ENCODE measurements around the gene CARS2. TPM values are rescaled to one million over a fixed set of nuclear protein-coding genes. Genes with fewer than 3 reads are reported as not detected.
A peak's percentile ranks its signal among the peaks of the same experiment; 100 is the strongest.
"Not testable (repeated sequence)": the region's sequence is repeated elsewhere in the genome, so short reads cannot be mapped to it uniquely, and the experiment has no call there.

The CARS2 gene
- total RNA-seq, 1 donor from 2014 or later: 41.7 TPM

- no peak for DNase-seq (ENCODE audit: low read depth in 2 of 2)
Observed at GRCh38 chr13:110638814-110639806, 66.8 kb downstream of the CARS2 start.

DNA sequence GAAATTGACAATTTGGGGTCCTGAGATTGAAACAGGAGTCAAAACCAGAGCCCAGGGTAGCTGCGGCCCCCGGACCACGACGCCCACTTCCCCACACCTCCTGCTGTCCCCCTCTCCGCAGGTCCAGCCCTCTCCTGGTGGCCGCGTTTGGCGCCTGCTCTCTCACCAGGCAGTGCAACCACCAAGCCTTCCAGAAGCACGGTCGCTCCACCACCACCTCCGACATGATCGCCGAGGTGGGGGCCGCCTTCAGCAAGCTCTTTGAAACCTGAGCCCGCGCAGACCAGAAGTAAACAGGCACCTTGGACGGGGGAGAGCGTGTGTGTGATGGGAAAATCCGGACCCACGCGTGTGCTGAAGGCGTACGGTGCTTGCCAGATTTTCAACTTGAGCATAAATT is 67.7 kb downstream of the CARS2 start:
- no peak for DNase-seq (ENCODE audit: low read depth in 2 of 2)

GRCh38 chr13:110637747-110638146 is 68.2 kb downstream of the CARS2 start:
- DNase-seq (ENCODE audit: low read depth in 2 of 2): no peak

- DNase-seq (ENCODE audit: low read depth in 2 of 2): no peak
Observed at GRCh38 chr13:110637275-110637674, 68.6 kb downstream of the CARS2 start.

GRCh38 chr13:110636701-110637201 is 69.2 kb downstream of the CARS2 start:
- DNase-seq (ENCODE audit: low read depth in 2 of 2): no peak

DNA sequence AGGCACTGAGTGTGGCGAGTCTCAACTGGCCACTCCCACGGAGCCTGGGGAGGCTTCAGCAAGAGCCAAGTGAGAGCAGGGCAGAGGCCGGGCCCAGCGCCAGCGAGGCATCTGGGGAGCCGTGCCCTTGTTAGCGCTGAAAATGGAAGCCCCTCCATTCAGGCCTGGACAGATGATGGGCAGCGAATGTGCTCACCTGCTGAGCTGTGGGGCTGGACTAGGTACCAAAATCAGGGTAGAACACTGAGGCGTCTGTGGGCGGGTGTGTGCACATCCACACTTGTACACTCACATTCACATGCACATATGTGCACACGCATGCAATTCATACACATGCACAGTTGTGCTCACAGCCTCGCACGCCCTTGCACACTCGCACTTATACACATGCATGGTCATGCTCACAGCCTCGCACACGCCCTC is 69.9 kb downstream of the CARS2 start:
- DNase-seq (ENCODE audit: low read depth in 2 of 2): no peak

DNA sequence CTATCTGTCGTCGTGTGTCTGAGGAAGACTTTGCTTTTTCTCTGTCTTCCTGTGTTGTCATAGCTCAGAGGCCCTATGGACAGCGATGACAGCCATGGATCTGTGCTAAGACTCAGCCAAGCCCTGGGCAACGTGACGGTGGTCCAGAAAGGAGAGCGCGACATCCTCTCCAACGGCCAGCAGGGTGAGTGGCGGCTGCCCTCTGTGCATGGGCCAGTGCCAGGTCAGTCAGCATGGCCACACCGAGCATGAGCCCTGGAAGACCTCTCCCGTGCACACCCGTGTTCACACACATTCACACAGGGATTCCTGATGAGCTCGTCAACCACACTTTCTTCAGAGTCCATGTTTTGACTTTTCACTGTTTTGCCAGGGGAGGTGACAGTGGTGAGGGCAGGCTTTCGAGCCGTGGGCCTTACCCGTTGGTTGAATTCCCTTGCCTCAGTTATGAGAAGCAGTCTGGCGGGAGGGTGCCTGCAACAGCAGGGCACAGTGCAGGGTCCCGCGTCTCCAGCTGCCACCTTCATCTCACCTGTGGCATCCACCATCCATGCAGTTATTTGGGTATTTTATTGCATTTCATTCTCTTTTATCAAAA is 70.4 kb downstream of the CARS2 start:
- no peak for DNase-seq (ENCODE audit: low read depth in 2 of 2)

GRCh38 chr13:110634558-110634957 is 71.4 kb downstream of the CARS2 start:
- no peak for DNase-seq (ENCODE audit: low read depth in 2 of 2)

GRCh38 chr13:110633776-110634175 is 72.1 kb downstream of the CARS2 start:
- peak in 1 of 2 donors; percentile 50 for DNase-seq (ENCODE audit: low read depth in 2 of 2)

DNA sequence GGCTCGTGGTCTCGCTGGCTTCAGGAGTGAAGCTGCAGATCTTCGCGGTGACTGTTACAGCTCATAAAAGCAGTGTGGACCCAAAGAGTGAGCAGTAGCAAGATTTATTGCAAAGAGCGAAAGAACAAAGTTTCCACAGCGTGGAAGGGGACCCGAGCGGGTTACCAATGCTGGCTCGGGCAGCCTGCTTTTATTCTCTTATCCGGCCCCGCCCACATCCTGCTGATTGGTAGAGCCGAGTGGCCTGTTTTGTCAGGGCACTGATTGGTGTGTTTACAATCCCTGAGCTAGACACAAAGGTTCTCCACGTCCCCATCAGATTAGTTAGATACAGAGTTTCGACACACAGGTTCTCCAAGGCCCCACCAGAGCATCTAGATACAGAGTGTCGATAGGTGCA is 73.7 kb downstream of the CARS2 start:
- DNase-seq (ENCODE audit: low read depth in 2 of 2): not testable (repeated sequence)

GRCh38 chr13:110630566-110631119 is 75.3 kb downstream of the CARS2 start:
- DNase-seq (ENCODE audit: low read depth in 2 of 2): no peak

DNA sequence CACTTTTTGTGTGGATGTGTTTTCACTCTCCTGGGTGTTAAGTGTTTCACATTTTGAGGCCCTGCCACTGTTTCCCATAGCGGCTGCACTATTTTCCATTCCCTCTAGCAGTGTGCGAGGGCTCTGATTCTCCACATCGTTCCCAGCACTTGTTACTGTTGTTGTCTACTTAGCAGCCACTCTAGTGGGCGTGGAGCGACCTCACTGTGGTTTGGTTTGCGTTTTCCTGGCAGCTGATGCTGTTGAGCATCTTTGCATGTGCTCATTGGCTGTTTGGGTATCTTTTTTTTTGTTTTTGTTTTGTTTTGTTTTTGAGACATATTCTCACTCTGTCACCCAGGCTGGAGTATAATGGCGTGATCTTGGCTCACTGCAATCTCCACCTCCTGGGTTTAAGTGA is 76.2 kb downstream of the CARS2 start:
- DNase-seq (ENCODE audit: low read depth in 2 of 2): no peak

- DNase-seq (ENCODE audit: low read depth in 2 of 2): peak in 1 of 2 donors; percentile 79
Observed at GRCh38 chr13:110628952-110629701, 76.8 kb downstream of the CARS2 start.

GRCh38 chr13:110628477-110628793 is 77.5 kb downstream of the CARS2 start:
- DNase-seq (ENCODE audit: low read depth in 2 of 2): peak in 1 of 2 donors; percentile 69

DNA sequence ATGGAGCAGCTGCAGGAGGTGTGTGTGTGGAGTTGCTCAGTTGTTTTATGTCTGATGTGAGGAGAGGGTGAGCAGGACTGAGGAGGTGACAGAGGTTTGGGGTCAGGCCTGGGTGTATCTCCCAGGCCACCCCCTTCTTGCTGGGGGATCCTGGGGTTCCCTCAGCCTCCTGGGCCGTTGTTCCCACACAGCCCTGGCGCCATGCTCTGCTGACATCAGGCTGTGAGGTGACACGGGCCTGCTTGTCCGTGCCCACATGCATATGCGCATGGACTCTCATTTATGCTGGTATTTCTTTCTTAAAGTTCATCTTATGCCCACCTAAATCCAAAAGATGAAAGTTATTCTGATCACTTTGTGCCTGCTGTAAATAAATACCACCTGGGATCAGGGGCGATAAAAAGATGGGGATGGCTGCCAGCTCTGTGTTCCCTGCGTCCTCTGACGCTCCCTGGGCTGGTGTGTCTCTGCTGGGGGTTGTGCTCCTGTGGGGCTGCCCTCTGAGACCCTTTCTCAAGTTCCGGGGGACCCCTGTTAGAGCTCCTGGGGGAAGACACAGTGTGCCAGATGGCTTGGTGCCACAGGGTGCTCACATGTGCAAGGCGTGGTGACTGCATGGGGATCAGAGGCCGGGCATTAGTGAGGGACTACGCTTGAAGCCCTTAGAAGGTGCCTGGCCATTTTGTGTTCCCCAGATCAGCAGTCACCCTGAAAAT is 78.0 kb downstream of the CARS2 start:
- no peak for DNase-seq (ENCODE audit: low read depth in 2 of 2)

DNA sequence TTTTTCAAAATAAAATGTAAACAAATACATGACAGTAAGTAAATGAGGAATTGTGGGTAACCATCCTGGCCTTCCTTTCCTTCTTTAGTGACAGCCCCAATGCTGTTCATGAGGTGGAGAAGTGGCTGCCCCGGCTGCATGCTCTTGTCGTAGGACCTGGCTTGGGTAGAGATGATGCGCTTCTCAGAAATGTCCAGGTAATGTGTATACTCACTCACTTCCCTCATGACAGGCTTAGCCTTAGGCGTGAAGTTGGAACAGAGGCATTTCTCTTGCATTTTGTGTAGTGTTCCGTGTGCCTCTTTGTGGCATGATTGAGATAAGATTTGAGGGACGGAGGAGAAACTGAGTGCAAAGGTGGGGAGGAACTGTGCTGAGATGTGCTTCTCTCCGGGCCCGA is 78.6 kb downstream of the CARS2 start:
- no peak for DNase-seq (ENCODE audit: low read depth in 2 of 2)

DNA sequence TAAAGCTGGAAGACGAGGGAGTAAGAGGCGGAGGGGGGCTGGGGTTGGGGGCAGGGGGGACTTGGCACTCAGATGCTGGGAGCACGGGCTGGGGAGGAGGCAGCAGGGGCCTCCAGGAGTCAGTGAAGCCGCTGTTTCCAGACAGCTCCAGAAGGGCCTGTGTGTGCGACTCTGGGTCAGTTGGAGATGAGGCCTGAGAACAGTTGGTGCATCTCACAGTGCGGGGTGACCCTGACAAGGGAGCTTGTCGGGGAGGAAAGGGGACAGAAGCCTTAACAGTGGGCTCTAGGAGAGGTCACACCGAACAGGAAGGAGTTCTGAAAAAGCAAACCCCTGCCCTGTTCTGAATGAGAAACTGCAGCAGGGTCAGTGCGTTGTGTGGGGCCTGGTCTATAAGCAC is 79.4 kb downstream of the CARS2 start:
- no peak for DNase-seq (ENCODE audit: low read depth in 2 of 2)

- no peak for DNase-seq (ENCODE audit: low read depth in 2 of 2)
Observed at GRCh38 chr13:110625771-110626321, 80.1 kb downstream of the CARS2 start.

- no peak for DNase-seq (ENCODE audit: low read depth in 2 of 2)
Observed at GRCh38 chr13:110624766-110625756, 80.9 kb downstream of the CARS2 start.

Measured in dermis microvascular lymphatic vessel endothelial cell (primary cell).